ENCODE data around the gene MKNK1.
A peak's percentile ranks its signal among the peaks of the same experiment; 100 is the strongest.

GRCh38 chr1:46535063-46535462 lies 69.0 kb downstream of the MKNK1 start:
- peak; percentile 35 for TF ChIP-seq CTCF (IDR thresholded peaks at IDR 0.05; ENCODE audit: insufficient read depth, low read length, poor library complexity, severe bottlenecking)
- TF ChIP-seq EZH2phosphoT487 (conservative IDR thresholded peaks at IDR 0.05; ENCODE audit: low read length), result no peak
